Testis (tissue), 3 donors: ENCODE results near the gene GDNF. TPM values are rescaled to one million over a fixed set of nuclear protein-coding genes. Genes with fewer than 3 reads are reported as not detected.

ENCODE experiments used
- DNase-seq: peaks from one replicate; pipeline ENCODE4 v3.0.0-alpha.2; 2019
- H3K27ac ChIP-seq, 2 donors: fragments of 200-600 bp; sonication (generic); one replicate each; pipeline ENCODE4 v1.5.1; 2019
- H3K27me3 ChIP-seq: fragments of 200-600 bp; sonication (generic); one replicate; pipeline ENCODE4 v1.5.1; 2019
- H3K36me3 ChIP-seq: fragments of 200-600 bp; sonication (generic); one replicate; pipeline ENCODE4 v1.5.1; 2017; ENCODE audit warnings: low read depth; ENCODE audit errors: missing control alignments
- H3K4me1 ChIP-seq: fragments of 200-600 bp; sonication (generic); one replicate; pipeline ENCODE4 v1.5.1; 2019
- H3K4me3 ChIP-seq, 2 donors: fragments of 200-600 bp; sonication (generic); one replicate each; pipeline ENCODE4 v1.5.1; 2017 to 2019
- H3K9me3 ChIP-seq: fragments of 200-600 bp; sonication (generic); one replicate; pipeline ENCODE4 v1.5.1; 2017
- CTCF ChIP-seq, 3 experiments: fragments of 450-650 bp in 2 of 3; fragments of 200-600 bp in 1 of 3; sonication (generic) in 1 of 3; IDR thresholded peaks; one replicate each; pipeline ENCODE4 v1.5.1; 2016 to 2019; ENCODE audit warnings: antibody characterized with exemption in 3 of 3, mild to moderate bottlenecking in 2 of 3, moderate library complexity in 1 of 3
- POLR2A ChIP-seq: fragments of 450-650 bp; IDR thresholded peaks from one replicate; pipeline ENCODE4 v1.6.1; 2017; ENCODE audit warnings: antibody characterized with exemption, mild to moderate bottlenecking, moderate library complexity
- WGBS, 2 donors: methylation state at CpG; one replicate each; pipeline ENCODE4 v1.1.5; 2018; 5-methylcytosine and 5-hydroxymethylcytosine counted together
- intact Hi-C: fragments of 100-400 bp; cut with DNase I; formaldehyde crosslinking; loops from one replicate; pipeline ENCODE4 v1.15.1; 2023; ENCODE audit warnings: low total_unique reads
- polyA plus RNA-seq: library from polyadenylated mRNA; stranded (reverse); fragments of 350-450 nt; fragmentation: Illumina TruSeq; extraction: RNeasy Lipid Tissue Mini Kit (QIAGEN cat#74804); gene quantifications from one replicate; pipeline ENCODE4 v1.2.3, GENCODE V29; 2014; ENCODE audit warnings: low read depth, low replicate concordance; ENCODE audit not compliant: insufficient read depth
- total RNA-seq, 2 donors: library from RNA; depleted of rRNA; stranded (reverse); fragments of >200 nt; gene quantifications; one replicate each; pipeline ENCODE4 v1.2.3, GENCODE V29; 2016

Gene GDNF
- total and polyA plus RNA-seq, 3 donors from 2014 or later: 0.37 to 0.71 (median 0.49) TPM

GRCh38 chr5:37830348-37830747, 9.5 kb downstream of the GDNF start:
- Histone ChIP-seq H3K9me3 (no peaks in the 10 kb centered on the region), H3K36me3 (no peaks in the 10 kb centered on the region), H3K27ac (no peak overlapping the region), H3K4me3 (no peak overlapping the region), H3K27me3 (no peaks in the 10 kb centered on the region), H3K4me1 (peaks cover 5% of the 10 kb centered on the region)
- DNase-seq: no peak
- 77 to 95% methylated on average over 4 to 5 of the region's 5 CpGs for WGBS, 2 donors
- TF ChIP-seq CTCF (IDR thresholded peaks at IDR 0.05): no peak
- intact Hi-C loops: no loop called here

- 62 to 65% methylated on average over 2 of the region's 2 CpGs for WGBS, 2 donors
- H3K27ac ChIP-seq: no peak overlapping the region
- no peaks in the 10 kb centered on the region for H3K27me3 ChIP-seq
- TF ChIP-seq POLR2A (no peak), CTCF (IDR thresholded peaks at IDR 0.05) (no peak)
- no peaks in the 10 kb centered on the region for H3K4me1 ChIP-seq
- no peaks in the 10 kb centered on the region for H3K9me3 ChIP-seq
- intact Hi-C loops: no loop called here
- DNase-seq: no peak
- no peak overlapping the region for H3K4me3 ChIP-seq
- H3K36me3 ChIP-seq: no peaks in the 10 kb centered on the region
Measured at GRCh38 chr5:37825334-37825915, 14.4 kb downstream of the GDNF start.

GRCh38 chr5:37823433-37824152, 16.2 kb downstream of the GDNF start:
- WGBS, 2 donors: 68 to 77% methylated on average over 11 of the region's 11 CpGs
- Histone ChIP-seq H3K4me3 (no peak overlapping the region), H3K27me3 (no peaks in the 10 kb centered on the region), H3K36me3 (no peaks in the 10 kb centered on the region), H3K27ac (no peak overlapping the region), H3K4me1 (no peaks in the 10 kb centered on the region), H3K9me3 (no peaks in the 10 kb centered on the region)
- TF ChIP-seq CTCF (IDR thresholded peaks at IDR 0.05) (no peak), POLR2A (no peak)
- DNase-seq: no peak
- intact Hi-C loops: no loop called here

GRCh38 chr5:37816883-37817282, 23.0 kb downstream of the GDNF start:
- DNase-seq: no peak
- H3K4me1 ChIP-seq: no peaks in the 10 kb centered on the region
- no peaks in the 10 kb centered on the region for H3K36me3 ChIP-seq
- H3K9me3 ChIP-seq: no peaks in the 10 kb centered on the region
- no peaks in the 10 kb centered on the region for H3K27me3 ChIP-seq
- TF ChIP-seq POLR2A (no peak), CTCF (IDR thresholded peaks at IDR 0.05) (no peak)
- intact Hi-C loops: no loop called here
- WGBS, 2 donors: 49 to 64% methylated on average over 3 of the region's 3 CpGs
- no peak overlapping the region for H3K27ac ChIP-seq
- no peak overlapping the region for H3K4me3 ChIP-seq

- no peaks in the 10 kb centered on the region for H3K36me3 ChIP-seq
- TF ChIP-seq CTCF (IDR thresholded peaks at IDR 0.05) (no peak), POLR2A (no peak)
- H3K27me3 ChIP-seq: no peaks in the 10 kb centered on the region
- 94 to 95% methylated on average over 3 of the region's 3 CpGs for WGBS, 2 donors
- H3K4me3 ChIP-seq: no peak overlapping the region
- intact Hi-C loops: no loop called here
- no peak for DNase-seq
- H3K4me1 ChIP-seq: no peaks in the 10 kb centered on the region
- H3K9me3 ChIP-seq: no peaks in the 10 kb centered on the region
- H3K27ac ChIP-seq: no peak overlapping the region
Measured at GRCh38 chr5:37816331-37816730, 23.5 kb downstream of the GDNF start.
